GM18867 (cell line): ENCODE measurements around the gene TPTE.
"Not testable (repeated sequence)": the region's sequence is repeated elsewhere in the genome, so short reads cannot be mapped to it uniquely, and the experiment has no call there.

Experiments used
- ATAC-seq: cut with Tn5 transposase; IDR thresholded peaks from one replicate; pipeline ENCODE4 v1.9.1; 2021; ENCODE audit warnings: mild to moderate bottlenecking, moderate library complexity; ENCODE audit not compliant: unreplicated experiment

Gene TPTE

DNA sequence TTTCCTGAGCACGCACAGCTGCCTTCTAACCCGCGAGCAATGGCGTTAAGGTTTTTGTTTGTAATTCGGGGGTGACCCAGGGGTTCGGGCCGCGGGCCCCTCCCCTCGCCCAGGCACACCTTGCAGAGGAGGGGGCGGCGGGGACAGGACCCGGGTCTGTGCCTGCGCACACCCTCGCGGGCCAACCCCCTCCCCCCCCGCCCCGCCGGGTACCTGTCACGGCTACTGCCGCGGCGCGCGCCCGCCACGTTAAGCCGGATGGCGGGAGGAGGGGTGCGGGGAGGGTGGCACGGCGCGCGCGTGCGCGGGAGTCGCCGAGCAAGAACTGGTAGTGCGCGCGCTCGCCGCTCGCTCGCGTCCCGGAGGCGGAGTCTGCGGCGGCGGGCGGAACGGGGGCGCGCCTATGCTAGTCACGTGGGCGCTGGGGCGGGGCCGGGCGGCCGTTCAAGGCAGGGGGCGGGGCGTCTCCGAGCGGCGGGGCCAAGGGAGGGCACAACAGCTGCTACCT is at the start of gene TPTE:
Gene TPTE (plus strand): TSS at position 493 of the 508 bp plus-strand sequence. CDS start 17,141 bp downstream, outside the sequence.
- no peak for ATAC-seq

DNA sequence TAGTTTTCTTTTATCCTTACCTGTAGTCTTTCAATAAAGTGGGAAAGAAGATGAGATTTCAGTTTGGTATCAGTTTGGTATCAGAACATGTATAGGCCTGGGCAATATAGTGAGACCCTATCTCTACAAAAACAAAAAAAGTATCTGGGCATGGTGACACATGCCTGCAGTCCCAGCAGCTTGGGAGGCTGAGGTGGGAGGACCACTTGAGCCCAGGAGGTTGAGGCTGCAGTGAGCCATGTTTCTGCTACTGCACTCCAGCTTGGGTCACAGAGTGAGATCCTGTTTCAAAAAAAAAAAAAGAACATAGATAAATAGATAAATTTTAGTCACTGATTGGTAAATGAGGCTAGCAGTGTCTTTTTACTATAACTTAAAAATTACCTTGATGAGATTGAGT is 49.4 kb upstream of the TPTE start:
- not testable (repeated sequence) for ATAC-seq

GRCh38 chr21:10477794-10478193 is 43.6 kb upstream of the TPTE start:
- ATAC-seq: not testable (repeated sequence)

DNA sequence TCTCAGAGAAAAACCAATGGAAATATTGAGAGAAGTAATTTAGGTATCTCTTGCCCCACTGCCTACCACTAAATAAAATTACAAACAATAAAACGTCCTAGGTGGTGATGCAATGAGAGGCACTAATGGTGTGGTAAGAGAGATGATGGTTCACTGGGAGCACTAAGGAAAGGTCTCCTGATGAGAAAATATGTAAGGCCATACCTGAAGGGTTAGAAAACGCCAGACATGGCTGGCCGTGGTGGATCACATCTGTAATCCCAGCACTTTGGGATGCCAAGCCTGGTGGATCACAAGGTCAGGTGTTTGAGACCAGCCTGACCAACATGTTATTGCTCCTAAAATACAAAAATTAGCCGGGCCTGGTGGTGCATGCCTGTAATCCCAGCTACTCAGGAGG is 41.5 kb upstream of the TPTE start:
- not testable (repeated sequence) for ATAC-seq

DNA sequence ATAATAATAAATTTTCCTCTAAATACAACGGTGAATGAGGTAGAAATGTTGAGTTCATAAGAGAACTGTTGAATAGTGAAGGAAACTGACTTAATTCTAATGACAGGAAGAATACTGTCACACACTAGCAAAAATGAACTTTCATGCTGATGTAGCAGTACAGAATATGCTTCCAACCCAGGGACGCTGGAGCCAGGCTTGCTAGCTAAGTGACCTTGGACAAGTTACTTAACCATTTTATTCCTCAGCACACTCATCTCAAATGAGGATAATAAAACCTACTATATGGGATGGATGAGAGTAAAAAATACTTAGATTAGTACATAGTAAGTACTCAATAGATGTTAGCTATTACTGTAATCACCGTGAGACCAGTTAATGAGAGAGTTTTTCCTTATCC is 36.5 kb upstream of the TPTE start:
- ATAC-seq: not testable (repeated sequence)

GRCh38 chr21:10490453-10490852 is 30.9 kb upstream of the TPTE start:
- ATAC-seq: not testable (repeated sequence)

GRCh38 chr21:10511116-10511515 is 10.3 kb upstream of the TPTE start:
- no peak for ATAC-seq

GRCh38 chr21:10516889-10517288 is 4.5 kb upstream of the TPTE start:
- ATAC-seq: not testable (repeated sequence)

DNA sequence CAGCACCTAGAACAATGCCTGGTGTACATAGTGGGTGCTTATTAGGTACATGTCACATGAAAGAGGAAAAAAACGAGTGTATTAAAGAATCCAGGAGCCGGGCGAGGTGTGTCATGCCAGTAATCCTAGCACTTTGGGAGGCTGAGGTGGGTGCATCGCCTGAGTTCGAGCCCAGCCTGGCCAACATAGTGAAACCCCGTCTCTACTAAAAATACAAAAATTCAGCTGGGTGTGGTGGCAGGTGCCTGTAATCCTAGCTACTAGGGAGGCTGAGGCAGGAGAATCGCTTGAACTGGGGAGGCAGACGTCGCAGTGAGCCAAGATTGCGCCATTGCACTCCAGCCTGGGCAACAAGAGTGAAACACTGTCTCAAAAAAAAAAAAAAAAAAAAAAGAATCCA is 3.5 kb upstream of the TPTE start:
- not testable (repeated sequence) for ATAC-seq

DNA sequence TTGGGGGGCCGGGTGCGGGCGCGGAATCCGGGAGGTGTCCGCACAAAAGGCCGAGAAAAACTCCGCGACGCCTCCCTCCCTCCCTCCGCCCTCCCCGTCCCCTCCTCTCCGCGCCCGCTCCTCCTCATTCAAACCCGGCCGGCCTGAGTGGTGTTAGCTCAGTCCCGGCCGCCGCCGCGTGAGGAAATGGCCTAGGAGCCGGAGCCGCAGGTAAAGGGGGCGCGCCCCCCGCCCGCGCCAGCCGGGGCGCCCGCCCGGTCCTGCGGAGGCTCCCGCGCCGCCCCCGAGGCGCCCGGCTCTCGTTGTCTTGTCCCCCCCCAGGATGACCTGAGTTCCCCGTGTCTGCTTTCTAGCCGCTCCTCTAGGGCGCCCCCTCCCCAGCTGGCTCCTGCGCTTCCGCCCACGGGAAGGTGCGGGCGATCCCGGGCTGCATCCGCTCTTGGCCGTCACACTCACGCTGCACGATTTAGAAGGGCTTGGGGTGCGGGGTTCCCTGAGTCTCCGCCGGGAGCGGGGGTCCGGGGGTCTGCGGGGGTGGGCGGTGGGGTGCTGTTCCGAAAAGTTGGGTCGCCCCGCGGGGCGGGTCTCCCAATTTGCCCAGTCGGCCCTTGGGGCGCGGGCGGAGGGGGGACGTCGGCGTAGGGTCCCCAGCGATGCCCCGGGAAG is 585 bp downstream of the TPTE start:
- ATAC-seq: not testable (repeated sequence)

DNA sequence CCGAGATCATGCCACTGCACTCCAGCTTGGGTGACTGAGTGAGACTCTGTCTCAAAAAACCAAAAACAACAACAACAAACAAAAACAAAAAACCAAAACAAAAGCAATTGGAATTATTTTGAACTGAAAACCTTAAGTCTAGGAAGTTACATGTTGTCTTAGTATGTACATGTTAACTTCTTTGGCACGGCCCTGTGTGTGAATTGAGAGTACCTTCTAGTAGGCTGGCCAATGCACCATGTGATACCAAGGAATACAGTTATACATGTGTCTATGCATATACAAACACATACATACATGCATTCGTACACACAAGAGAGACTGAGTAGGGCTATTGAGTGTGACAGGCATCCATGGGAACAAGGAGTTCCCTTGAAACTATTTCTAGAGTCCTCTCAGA is 18.6 kb downstream of the TPTE start:
- ATAC-seq: no peak

DNA sequence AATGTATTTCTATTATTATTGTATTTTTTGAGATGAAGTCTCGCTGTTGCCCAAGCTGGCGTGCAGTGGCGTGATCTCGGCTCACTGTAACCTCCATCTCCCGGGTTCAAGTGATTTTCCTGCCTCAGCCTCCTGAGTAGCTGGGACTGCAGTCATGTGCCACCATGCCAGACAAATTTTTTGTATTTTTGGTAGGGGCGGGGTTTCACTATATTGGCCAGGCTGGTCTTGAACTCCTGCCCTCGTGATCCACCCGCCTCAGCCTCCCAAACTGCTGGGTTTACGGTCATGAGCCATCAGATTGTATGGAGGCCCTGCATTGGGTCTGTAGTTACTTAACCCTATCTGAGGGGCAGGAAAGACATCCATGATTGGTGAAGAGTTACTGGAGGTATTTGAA is 23.0 kb downstream of the TPTE start:
- not testable (repeated sequence) for ATAC-seq

- ATAC-seq: not testable (repeated sequence)
These were observed 26.5 kb downstream of the TPTE start for GRCh38 chr21:10547868-10548267.

DNA sequence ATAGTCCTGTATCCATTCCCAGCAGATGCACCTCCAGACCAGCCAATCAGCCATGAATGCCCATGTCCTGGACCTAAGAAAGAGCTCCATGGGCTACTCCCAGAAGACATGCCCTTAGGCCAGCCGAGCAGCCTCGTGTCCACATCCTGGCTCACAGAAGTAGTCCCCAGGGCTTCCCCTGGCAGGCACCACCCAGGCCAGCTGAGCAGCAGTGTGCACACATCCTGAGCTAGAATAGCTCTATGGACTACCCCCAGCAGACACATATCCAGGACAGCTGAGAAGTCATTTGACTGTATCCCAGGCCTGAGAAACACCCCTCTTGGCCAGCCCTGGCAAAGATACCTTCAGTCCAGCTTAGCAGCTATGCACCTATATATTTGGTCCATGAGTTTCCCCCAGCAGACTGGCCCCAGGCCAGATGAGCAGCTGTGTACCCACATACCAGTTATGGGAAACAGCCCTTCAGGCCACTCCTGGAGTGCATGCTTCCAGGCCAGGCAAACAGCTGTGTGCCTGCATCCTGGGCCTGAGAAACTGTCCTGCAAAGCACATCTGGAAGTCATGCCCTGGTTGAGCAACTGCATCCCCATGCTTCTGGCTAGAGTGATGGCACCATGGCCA is 27.1 kb downstream of the TPTE start:
- ATAC-seq: not testable (repeated sequence)

DNA sequence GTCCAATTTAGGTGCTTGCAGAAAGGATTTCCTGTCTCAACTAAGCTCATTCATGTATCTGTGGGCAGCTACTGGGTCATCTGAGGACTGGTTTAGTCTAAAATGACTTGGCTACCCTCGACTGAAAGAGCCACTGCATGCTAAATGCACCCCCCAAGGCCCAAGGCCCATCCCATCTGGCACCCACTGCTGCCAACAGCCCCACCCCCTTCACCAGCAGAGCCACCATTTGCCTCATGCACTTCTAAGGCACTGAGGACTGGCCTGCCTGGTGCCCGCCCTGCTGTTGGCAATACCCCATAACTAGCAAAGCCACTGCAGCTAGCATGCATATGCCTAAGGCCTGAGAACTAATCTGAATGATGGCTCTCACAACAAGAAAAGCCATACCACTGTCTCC is 49.4 kb downstream of the TPTE start:
- ATAC-seq: not testable (repeated sequence)

GRCh38 chr21:10574531-10575310 is 53.3 kb downstream of the TPTE start:
- ATAC-seq: not testable (repeated sequence)

DNA sequence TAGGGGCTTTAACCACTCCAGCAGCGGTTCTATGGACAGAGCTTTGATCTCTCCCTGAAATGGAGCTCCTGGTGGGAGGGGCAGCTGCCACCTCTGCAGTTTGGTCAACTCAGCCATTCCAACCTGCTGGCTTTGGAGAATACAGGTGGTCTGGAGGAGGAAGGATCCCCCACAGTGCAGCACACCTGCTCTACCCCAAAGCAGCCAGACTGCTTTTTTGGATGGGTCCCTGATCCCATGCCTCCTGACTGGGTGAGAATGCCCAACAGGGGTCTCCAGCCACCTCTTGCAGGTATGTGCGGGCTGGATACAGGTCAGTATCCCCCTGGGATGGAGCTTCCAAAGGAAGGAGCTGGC is 53.9 kb downstream of the TPTE start:
- no peak for ATAC-seq

- not testable (repeated sequence) for ATAC-seq
These were observed 57.5 kb downstream of the TPTE start for GRCh38 chr21:10578910-10579309.

DNA sequence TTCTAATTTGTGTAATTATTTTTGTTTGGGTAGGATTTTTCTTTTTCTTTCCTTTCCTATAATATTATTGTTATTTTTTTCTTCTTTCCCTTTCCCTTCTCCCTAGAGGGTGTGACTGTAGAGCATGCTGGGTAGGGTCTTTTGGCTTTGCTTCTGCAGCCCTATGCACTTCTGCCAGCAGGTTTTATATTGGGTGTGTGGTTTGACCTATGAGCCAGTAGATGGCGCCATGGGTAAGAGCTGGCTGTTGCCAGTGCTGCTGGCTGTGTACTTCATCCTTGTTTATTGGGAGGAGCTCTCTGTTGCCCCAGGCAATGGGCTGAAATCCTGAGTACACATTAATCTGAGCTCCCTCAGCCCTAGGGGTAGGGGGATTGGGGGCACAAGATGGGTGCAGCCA is 67.7 kb downstream of the TPTE start:
- ATAC-seq: not testable (repeated sequence)

- ATAC-seq: not testable (repeated sequence)
These were observed 85.7 kb downstream of the TPTE start for GRCh38 chr21:10607074-10607473.

DNA sequence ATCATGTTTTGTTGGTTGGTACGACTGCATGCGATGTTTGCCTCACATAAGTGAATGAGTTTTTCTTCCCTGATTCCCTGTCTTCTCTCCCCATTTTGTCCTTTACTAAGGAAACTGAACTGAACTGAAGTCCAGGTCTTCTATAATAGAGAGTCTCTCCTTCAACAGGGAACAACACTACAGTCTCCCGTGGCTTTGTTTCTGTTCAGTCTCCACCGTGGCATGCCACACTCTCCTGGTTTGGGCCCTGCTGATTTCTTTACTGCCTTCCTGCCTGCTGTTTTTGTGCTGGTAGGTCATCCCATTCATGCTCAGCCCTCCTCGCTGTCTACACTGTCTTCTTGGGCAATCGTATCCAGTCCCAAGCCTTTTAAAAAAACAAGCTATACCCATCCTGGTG is 92.9 kb downstream of the TPTE start:
- ATAC-seq: not testable (repeated sequence)

GRCh38 chr21:10616061-10616460 is 94.7 kb downstream of the TPTE start:
- not testable (repeated sequence) for ATAC-seq
